ENCODE data around the gene NEK7. TPM values are rescaled to one million over a fixed set of nuclear protein-coding genes. Genes with fewer than 3 reads are reported as not detected.

NEK7 gene
- total RNA-seq, 1 experiment from 2014 or later: 25.2 TPM

- ChIA-PET POLR2A (ENCODE audit: unreplicated experiment) (no interaction called here), CTCF (no interaction called here)
- Histone ChIP-seq H3K4me3 (ENCODE audit: low read length) (no peak overlapping the region), H3K27me3 (ENCODE audit: low read length) (no peaks in the 10 kb centered on the region), H3F3A (ENCODE audit: low read length, unreplicated experiment) (no peaks in the 10 kb centered on the region), H3K9me2 (replicated peaks; ENCODE audit: low read length) (no peaks in the 10 kb centered on the region), H2AFZ (ENCODE audit: low read length) (no peak overlapping the region), H3K9me3 (ENCODE audit: low read length) (no peaks in the 10 kb centered on the region), H3K79me2 (ENCODE audit: low read length) (no peaks in the 10 kb centered on the region), H3K9ac (ENCODE audit: low read length) (no peak overlapping the region), H3K36me3 (ENCODE audit: low read depth, low read length) (no peaks in the 10 kb centered on the region), H3K27ac (ENCODE audit: low read length) (no peak overlapping the region), H3K4me1 (ENCODE audit: insufficient read depth, low read length) (no peaks in the 10 kb centered on the region), H4K20me1 (ENCODE audit: low read length) (no peaks in the 10 kb centered on the region), H3K4me2 (ENCODE audit: low read length) (no peak overlapping the region)
- DNase-seq (no peak), ATAC-seq (no peak)
- no TSS peak for BruUV-seq (replicated peaks)
- TF ChIP-seq EZH2phosphoT487 (IDR thresholded peaks at IDR 0.05; ENCODE audit: borderline replicate concordance, low read length): no peak
- TF ChIP-seq EZH2 (IDR thresholded peaks at IDR 0.05; ENCODE audit: low read length, unreplicated experiment): no peak
- TF ChIP-seq, protein P1, sequence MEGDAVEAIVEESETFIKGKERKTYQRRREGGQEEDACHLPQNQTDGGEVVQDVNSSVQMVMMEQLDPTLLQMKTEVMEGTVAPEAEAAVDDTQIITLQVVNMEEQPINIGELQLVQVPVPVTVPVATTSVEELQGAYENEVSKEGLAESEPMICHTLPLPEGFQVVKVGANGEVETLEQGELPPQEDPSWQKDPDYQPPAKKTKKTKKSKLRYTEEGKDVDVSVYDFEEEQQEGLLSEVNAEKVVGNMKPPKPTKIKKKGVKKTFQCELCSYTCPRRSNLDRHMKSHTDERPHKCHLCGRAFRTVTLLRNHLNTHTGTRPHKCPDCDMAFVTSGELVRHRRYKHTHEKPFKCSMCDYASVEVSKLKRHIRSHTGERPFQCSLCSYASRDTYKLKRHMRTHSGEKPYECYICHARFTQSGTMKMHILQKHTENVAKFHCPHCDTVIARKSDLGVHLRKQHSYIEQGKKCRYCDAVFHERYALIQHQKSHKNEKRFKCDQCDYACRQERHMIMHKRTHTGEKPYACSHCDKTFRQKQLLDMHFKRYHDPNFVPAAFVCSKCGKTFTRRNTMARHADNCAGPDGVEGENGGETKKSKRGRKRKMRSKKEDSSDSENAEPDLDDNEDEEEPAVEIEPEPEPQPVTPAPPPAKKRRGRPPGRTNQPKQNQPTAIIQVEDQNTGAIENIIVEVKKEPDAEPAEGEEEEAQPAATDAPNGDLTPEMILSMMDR (conservative IDR thresholded peaks at IDR 0.05; ENCODE audit: low read depth, low read length): no peak
- intact Hi-C loops (cut with micrococcal nuclease): no loop called here
These were observed 133.4 kb downstream of the NEK7 start for GRCh38 chr1:198290089-198290683.

DNA sequence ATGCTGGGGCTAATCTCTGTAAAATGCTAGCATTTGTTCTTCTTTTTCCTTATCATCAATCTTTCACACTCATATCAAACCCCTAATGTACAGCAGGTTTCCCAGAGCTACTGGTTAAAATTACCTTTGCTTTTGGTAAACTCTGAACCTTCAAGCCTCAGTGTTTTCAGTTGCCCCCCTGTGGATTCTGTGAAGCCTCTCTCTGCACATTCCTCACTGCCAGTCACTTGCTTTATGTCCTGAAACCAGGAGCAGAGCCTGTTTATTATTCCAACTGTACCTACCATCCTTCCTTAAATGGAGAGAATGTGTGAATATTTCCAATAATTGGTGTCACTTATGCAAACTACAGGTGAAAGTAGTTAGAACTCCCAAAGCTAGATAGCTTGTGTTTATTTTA, 134.2 kb downstream of the NEK7 start:
- no peak for ATAC-seq
- DNase-seq: no peak
- Histone ChIP-seq H3K9me3 (ENCODE audit: low read length) (no peaks in the 10 kb centered on the region), H3K27ac (ENCODE audit: low read length) (no peak overlapping the region), H3K79me2 (ENCODE audit: low read length) (no peaks in the 10 kb centered on the region), H3K4me2 (ENCODE audit: low read length) (no peak overlapping the region), H4K20me1 (ENCODE audit: low read length) (no peaks in the 10 kb centered on the region), H3K4me3 (ENCODE audit: low read length) (no peak overlapping the region), H3F3A (ENCODE audit: low read length, unreplicated experiment) (no peaks in the 10 kb centered on the region), H3K27me3 (ENCODE audit: low read length) (no peaks in the 10 kb centered on the region), H3K36me3 (ENCODE audit: low read depth, low read length) (no peaks in the 10 kb centered on the region), H3K9me2 (replicated peaks; ENCODE audit: low read length) (no peaks in the 10 kb centered on the region), H3K9ac (ENCODE audit: low read length) (no peak overlapping the region), H3K4me1 (ENCODE audit: insufficient read depth, low read length) (no peaks in the 10 kb centered on the region), H2AFZ (ENCODE audit: low read length) (no peak overlapping the region)
- TF ChIP-seq, protein P1 (conservative IDR thresholded peaks at IDR 0.05; ENCODE audit: low read depth, low read length): no peak
- TF ChIP-seq EZH2phosphoT487 (IDR thresholded peaks at IDR 0.05; ENCODE audit: borderline replicate concordance, low read length): no peak
- intact Hi-C loops (cut with micrococcal nuclease): no loop called here
- CTCF ChIA-PET: no interaction called here
- POLR2A ChIA-PET (ENCODE audit: unreplicated experiment): no interaction called here
- BruUV-seq (replicated peaks): no TSS peak

GRCh38 chr1:198291924-198292323, 135.1 kb downstream of the NEK7 start:
- Histone ChIP-seq H2AFZ (ENCODE audit: low read length) (no peak overlapping the region), H3K4me3 (ENCODE audit: low read length) (no peak overlapping the region), H3K36me3 (ENCODE audit: low read depth, low read length) (no peaks in the 10 kb centered on the region), H3K9me2 (replicated peaks; ENCODE audit: low read length) (no peaks in the 10 kb centered on the region), H3K4me2 (ENCODE audit: low read length) (no peak overlapping the region), H3K4me1 (ENCODE audit: insufficient read depth, low read length) (no peaks in the 10 kb centered on the region), H3F3A (ENCODE audit: low read length, unreplicated experiment) (no peaks in the 10 kb centered on the region), H4K20me1 (ENCODE audit: low read length) (no peaks in the 10 kb centered on the region), H3K27ac (ENCODE audit: low read length) (no peak overlapping the region), H3K9me3 (ENCODE audit: low read length) (no peaks in the 10 kb centered on the region), H3K79me2 (ENCODE audit: low read length) (no peaks in the 10 kb centered on the region), H3K27me3 (ENCODE audit: low read length) (no peaks in the 10 kb centered on the region), H3K9ac (ENCODE audit: low read length) (no peak overlapping the region)
- ChIA-PET POLR2A (ENCODE audit: unreplicated experiment) (no interaction called here), CTCF (no interaction called here)
- no TSS peak for BruUV-seq (replicated peaks)
- TF ChIP-seq, protein P1 (conservative IDR thresholded peaks at IDR 0.05; ENCODE audit: low read depth, low read length): no peak
- TF ChIP-seq EZH2phosphoT487 (IDR thresholded peaks at IDR 0.05; ENCODE audit: borderline replicate concordance, low read length) (no peak), EZH2 (IDR thresholded peaks at IDR 0.05; ENCODE audit: low read length, unreplicated experiment) (no peak)
- ATAC-seq: no peak
- intact Hi-C loops (cut with micrococcal nuclease): no loop called here
- DNase-seq: no peak

All from PC-3 (cell line).